ENCODE data around the gene OBSCN. TPM values are rescaled to one million over a fixed set of nuclear protein-coding genes. Genes with fewer than 3 reads are reported as not detected.

The OBSCN gene
- total and polyA plus RNA-seq, 10 of the 15 experiments (the other 5 are each of a cell fraction or from before 2014, with no cell fraction given): 0.01 to 0.36 (median 0.08) TPM; not detected in 2

- ChIA-PET CTCF (no interaction called here), RAD21 (ENCODE audit: unreplicated experiment) (no interaction called here), SMC1A (ENCODE audit: uncharacterized antibody, unreplicated experiment) (no interaction called here), POLR2A (no interaction called here)
- Histone ChIP-seq H3K4me3 (no peak overlapping the region), H3K4me2 (ENCODE audit: control insufficient read depth, insufficient read depth) (no peak overlapping the region), H3K36me3 (ENCODE audit: control insufficient read depth in 2 of 2, insufficient read depth in 2 of 2, low read length in 1 of 2) (no peaks in the 10 kb centered on the region), H3K27me3 (replicated peaks in 1 of 2; ENCODE audit: control insufficient read depth in 2 of 2, insufficient read depth in 2 of 2, low read length in 1 of 2) (no peaks in the 10 kb centered on the region; a peak in 1 of 4 replicates), H2AFZ (ENCODE audit: control insufficient read depth, low read depth, low read length) (no peak overlapping the region), H3K9me3 (replicated peaks; ENCODE audit: control insufficient read depth, insufficient read depth, low read length) (no peaks in the 10 kb centered on the region), H3K27ac (ENCODE audit: control insufficient read depth, insufficient read depth) (no peak overlapping the region), H3K9ac (ENCODE audit: control insufficient read depth, insufficient read depth, low read length) (no peak overlapping the region), H4K20me1 (ENCODE audit: control insufficient read depth, insufficient read depth) (no peaks in the 10 kb centered on the region), H3K4me1 (ENCODE audit: control insufficient read depth, insufficient read depth, low read length) (no peaks in the 10 kb centered on the region), H3K79me2 (ENCODE audit: control insufficient read depth, insufficient read depth, low read length) (no peaks in the 10 kb centered on the region)
- no TSS peak for BruUV-seq (replicated peaks)
- intact Hi-C loops (cut with micrococcal nuclease; ENCODE audit: unreplicated experiment): no loop called here
- TF ChIP-seq NFYB (IDR thresholded peaks at IDR 0.05; ENCODE audit: insufficient read depth, low read depth, low read length) (0 out of 2 replicates have a peak, but pooled peaks have one; percentile 21), ZNF24 (IDR thresholded peaks at IDR 0.05) (no peak)
- no peak for DNase-seq (ENCODE audit: low read depth, low spot score)
- WGBS (ENCODE audit: insufficient coverage, insufficient replicate concordance, low lambda C conversion rate, missing lambda C conversion rate): 87% methylated on average over 62 of the region's 62 CpGs
- in situ Hi-C loops (cut with MboI): no loop called here
- ATAC-seq: no peak
- FAIRE-seq: no peak
Observed at GRCh38 chr1:228424685-228425660, 217.1 kb downstream of the OBSCN start.

- DNase-seq (ENCODE audit: low read depth, low spot score) (no peak), ATAC-seq (no peak), FAIRE-seq (no peak)
- ChIA-PET RAD21 (ENCODE audit: unreplicated experiment) (interaction anchor here (0.6 kb wide), 1 partner anchor 15 kb away, joined by 3 read pairs; no protein-coding TSS in a partner anchor), SMC1A (ENCODE audit: uncharacterized antibody, unreplicated experiment) (no interaction called here), POLR2A (no interaction called here), CTCF (no interaction called here)
- no peaks in the 10 kb centered on the region for H3K36me3 ChIP-seq (ENCODE audit: control insufficient read depth in 2 of 2, insufficient read depth in 2 of 2, low read length in 1 of 2)
- no peaks in the 10 kb centered on the region for H3K79me2 ChIP-seq (ENCODE audit: control insufficient read depth, insufficient read depth, low read length)
- TF ChIP-seq ZBTB11 (CRISPR knock-in tag; IDR thresholded peaks at IDR 0.05) (no peak), KLF5 (IDR thresholded peaks at IDR 0.05; ENCODE audit: partially characterized antibody) (no peak), NFYA (IDR thresholded peaks at IDR 0.05; ENCODE audit: borderline replicate concordance, low read depth, low read length) (no peak), STAT1 (conservative IDR thresholded peaks at IDR 0.05) (no peak), DPF2 (IDR thresholded peaks at IDR 0.05) (no peak)
- in situ Hi-C loops (cut with MboI) (no loop called here), intact Hi-C loops (cut with micrococcal nuclease; ENCODE audit: unreplicated experiment) (no loop called here)
- BruUV-seq (replicated peaks): no TSS peak
- H3K4me1 ChIP-seq (ENCODE audit: control insufficient read depth, insufficient read depth, low read length): no peaks in the 10 kb centered on the region
- no peaks in the 10 kb centered on the region; a peak in 1 of 4 replicates for H3K27me3 ChIP-seq (replicated peaks in 1 of 2; ENCODE audit: control insufficient read depth in 2 of 2, insufficient read depth in 2 of 2, low read length in 1 of 2)
- H3K9me3 ChIP-seq (replicated peaks; ENCODE audit: control insufficient read depth, insufficient read depth, low read length): no peaks in the 10 kb centered on the region
- H3K9ac ChIP-seq (ENCODE audit: control insufficient read depth, insufficient read depth, low read length): no peak overlapping the region
- no peak overlapping the region for H3K27ac ChIP-seq (ENCODE audit: control insufficient read depth, insufficient read depth)
- H2AFZ ChIP-seq (ENCODE audit: control insufficient read depth, low read depth, low read length): no peak overlapping the region
- H3K4me2 ChIP-seq (ENCODE audit: control insufficient read depth, insufficient read depth): no peak overlapping the region
- WGBS (ENCODE audit: insufficient coverage, insufficient replicate concordance, low lambda C conversion rate, missing lambda C conversion rate): 79% methylated on average over 5 of the region's 5 CpGs
- no peaks in the 10 kb centered on the region for H4K20me1 ChIP-seq (ENCODE audit: control insufficient read depth, insufficient read depth)
- no peak overlapping the region for H3K4me3 ChIP-seq
Observed at GRCh38 chr1:228426518-228427175, 218.8 kb downstream of the OBSCN start.
